Erythroblast (primary cell): ENCODE measurements around the gene FANCE.

Experiments
- GATA1 ChIP-seq: IDR thresholded peaks from 2 replicates; pipeline ENCODE4 v1.6.1; 2011; ENCODE audit warnings: low read depth, mild to moderate bottlenecking, control low read depth, low read length, moderate library complexity
- POLR2A ChIP-seq: IDR thresholded peaks from 2 replicates; pipeline ENCODE4 v1.6.1; 2011; ENCODE audit warnings: mild to moderate bottlenecking, low read length

- TF ChIP-seq POLR2A (no peak), GATA1 (no peak)
Measured at GRCh38 chr6:35454391-35455110, 2.4 kb downstream of the FANCE start.
